C4-2B (cell line): ENCODE measurements around the gene PLEKHM3.

Experiments used
- H3K27ac ChIP-seq: fragments of 450-650 bp; 2 replicates; pipeline ENCODE4 v1.5.1; 2017
- CTCF ChIP-seq: fragments of 450-650 bp; conservative IDR thresholded peaks from 2 replicates; pipeline ENCODE4 v1.5.1; 2017; ENCODE audit warnings: mild to moderate bottlenecking
- ZFX ChIP-seq: fragments of 450-650 bp; IDR thresholded peaks from 2 replicates; pipeline ENCODE4 v1.6.1; 2017

The PLEKHM3 gene

GRCh38 chr2:207863345-207863744, 162.0 kb downstream of the PLEKHM3 start:
- TF ChIP-seq CTCF (no peak), ZFX (no peak)

GRCh38 chr2:207861789-207862188, 163.5 kb downstream of the PLEKHM3 start:
- no peak overlapping the region for H3K27ac ChIP-seq
- TF ChIP-seq ZFX = no peak
- no peak for TF ChIP-seq CTCF

More at GRCh38 chr2:207863345-207863744, 162.0 kb downstream of the PLEKHM3 start:
- H3K27ac ChIP-seq = no peak overlapping the region

- no peak overlapping the region for H3K27ac ChIP-seq
- TF ChIP-seq ZFX (no peak), CTCF (no peak)
Measured at GRCh38 chr2:207860685-207861084, 164.6 kb downstream of the PLEKHM3 start.

GRCh38 chr2:207855591-207855990, 169.7 kb downstream of the PLEKHM3 start:
- no peak for TF ChIP-seq ZFX
- TF ChIP-seq CTCF = no peak
- H3K27ac ChIP-seq = no peak overlapping the region

- TF ChIP-seq ZFX (no peak), CTCF (no peak)
- no peak overlapping the region for H3K27ac ChIP-seq
Measured at GRCh38 chr2:207854484-207855440, 170.6 kb downstream of the PLEKHM3 start.

GRCh38 chr2:207852791-207853190, 172.5 kb downstream of the PLEKHM3 start:
- TF ChIP-seq ZFX (no peak), CTCF (no peak)
- H3K27ac ChIP-seq = no peak overlapping the region

GRCh38 chr2:207849443-207849842, 175.9 kb downstream of the PLEKHM3 start:
- peak overlapping the region; percentile 78 for H3K27ac ChIP-seq

More at GRCh38 chr2:207849443-207849842, 175.9 kb downstream of the PLEKHM3 start:
- TF ChIP-seq ZFX (no peak), CTCF (no peak)
